ENCODE measurements around the gene LCA5.
"Not testable (repeated sequence)": the region's sequence is repeated elsewhere in the genome, so short reads cannot be mapped to it uniquely, and the experiment has no call there.

Gene LCA5

DNA sequence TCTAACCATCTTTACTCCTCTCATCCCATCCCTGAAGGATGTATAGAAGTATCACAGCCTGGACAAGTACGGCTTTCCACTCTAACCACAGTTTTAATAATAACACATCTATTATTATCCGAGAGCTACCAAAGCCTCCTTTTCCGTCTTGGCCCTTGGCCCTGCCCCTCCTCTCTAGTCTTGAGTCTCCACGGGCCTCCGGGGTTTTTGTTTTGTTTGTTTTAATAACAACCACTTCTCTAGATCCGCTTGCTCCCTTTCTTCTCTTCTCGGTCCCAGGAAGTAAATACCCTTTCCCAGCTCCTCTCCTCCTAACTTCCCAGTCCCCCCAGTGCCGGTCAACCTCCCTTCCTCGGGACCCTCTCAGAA is 661 bp downstream of the LCA5 start:
- no peak for DNase-seq

GRCh38 chr6:79529567-79529966 is 7.7 kb downstream of the LCA5 start:
- DNase-seq: not testable (repeated sequence)

GRCh38 chr6:79526897-79527296 is 10.3 kb downstream of the LCA5 start:
- DNase-seq: no peak

DNA sequence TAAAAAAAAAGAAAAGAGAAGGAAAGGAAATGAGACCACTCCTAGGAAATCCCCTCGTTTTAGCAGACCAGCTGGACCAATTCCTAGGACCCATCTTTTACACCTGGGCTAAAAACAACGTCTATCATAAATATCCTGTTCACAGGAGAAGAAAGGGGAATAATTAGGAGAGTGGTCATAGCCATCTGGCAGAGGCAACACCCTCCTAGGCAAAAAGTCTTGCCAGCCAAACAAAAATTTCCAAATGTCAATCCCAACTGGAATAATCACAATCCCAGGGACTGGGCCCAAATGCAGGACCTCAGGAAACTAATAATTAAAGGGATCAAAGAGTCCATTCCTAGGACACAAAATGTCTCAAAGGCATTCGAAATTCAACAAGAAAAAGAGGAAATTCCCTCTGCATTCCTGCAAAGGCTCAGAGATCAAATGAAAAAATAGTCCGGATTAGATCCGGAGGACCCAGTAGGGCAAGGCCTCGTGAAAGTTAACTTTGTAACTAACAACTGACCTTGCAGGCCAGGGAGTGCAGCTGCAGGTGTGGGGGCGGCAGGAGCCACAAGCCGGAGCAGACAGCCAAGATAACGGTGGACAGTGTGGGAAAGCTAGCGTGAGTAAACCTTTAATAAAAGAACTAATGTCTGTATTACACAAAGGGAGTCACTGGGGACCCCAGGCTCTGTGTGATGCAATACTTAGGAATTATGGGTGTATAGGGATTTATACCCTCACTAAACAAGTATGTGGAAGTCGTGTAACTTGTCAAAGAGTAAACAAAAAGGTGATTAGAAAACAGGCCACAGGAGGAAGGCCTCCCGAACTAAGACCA is 11.7 kb downstream of the LCA5 start:
- no peak for DNase-seq

GRCh38 chr6:79524065-79524464 is 13.2 kb downstream of the LCA5 start:
- DNase-seq: no peak

DNA sequence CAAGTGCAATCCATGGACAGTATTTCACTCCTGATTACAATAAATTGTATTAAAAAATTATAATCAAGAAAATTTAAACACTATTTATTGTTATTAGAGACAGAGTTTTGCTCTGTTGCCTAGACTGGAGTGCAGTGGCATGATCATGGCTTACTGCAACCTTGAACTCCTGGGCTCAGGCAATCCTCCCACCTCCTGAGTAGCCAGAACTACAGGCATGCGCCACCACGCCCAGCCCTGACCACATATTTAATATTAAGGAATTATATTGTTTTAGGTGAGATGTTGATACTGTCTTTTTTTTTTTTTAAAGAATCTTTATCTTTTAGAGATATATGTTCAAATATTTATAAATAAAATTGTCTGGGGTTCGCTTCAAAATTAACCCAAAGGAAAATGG is 14.6 kb downstream of the LCA5 start:
- no peak for DNase-seq

DNA sequence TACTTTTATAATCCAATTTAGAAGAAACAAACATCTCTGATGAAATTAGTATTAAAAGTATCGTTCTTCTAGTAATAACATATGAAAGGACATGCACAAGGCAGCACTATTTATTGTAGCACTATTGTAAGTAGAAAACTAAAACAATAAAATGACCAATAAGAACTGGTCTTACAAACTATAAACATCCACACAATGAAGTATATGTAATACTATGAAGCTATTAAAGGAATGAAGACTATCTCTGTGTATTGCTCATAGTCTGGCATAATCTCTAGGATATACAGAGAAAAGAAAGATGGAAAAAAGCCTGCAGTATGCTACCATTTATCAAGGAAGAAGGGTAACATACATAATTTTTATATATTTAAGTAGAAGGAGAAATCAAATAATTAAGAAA is 16.7 kb downstream of the LCA5 start:
- DNase-seq: no peak

DNA sequence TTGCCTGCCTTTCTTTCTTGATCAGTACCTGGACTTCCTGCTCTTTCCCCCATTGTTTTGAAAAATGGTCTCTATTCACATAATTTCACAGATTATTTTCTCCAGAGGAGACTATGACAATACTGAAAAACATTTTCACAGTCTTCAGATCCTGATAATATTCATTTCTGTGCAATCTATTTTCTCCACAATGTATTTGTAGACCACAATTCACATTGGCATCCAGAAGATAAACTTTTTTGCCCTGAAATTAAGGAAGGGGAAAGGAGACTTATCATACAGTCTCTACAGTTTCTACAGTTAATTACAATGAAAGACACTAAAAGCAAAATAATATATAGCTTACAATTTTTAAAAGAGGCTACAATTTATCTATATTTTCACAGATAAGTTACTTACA is 18.4 kb downstream of the LCA5 start:
- no peak for DNase-seq

DNA sequence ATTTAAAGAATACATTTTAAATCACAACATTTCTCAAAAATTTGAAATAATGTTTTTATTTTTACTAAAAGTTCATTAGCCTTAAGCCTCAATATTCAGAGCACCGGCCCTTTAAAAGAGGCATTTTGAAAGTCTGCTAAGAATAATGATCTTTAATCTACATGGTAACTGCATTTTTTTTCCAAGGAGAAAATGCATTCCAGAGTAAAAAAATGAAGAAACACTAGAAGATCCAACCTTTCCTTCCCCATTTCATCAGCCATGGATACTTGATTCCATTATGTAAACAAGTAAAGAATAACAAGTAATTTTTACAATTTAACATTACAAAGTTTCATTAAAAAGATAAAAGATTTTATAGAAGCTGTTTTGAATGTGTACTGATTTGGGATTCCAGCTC is 21.8 kb downstream of the LCA5 start:
- DNase-seq: no peak

- DNase-seq: no peak
Observed at GRCh38 chr6:79513111-79513510, 24.1 kb downstream of the LCA5 start.

DNA sequence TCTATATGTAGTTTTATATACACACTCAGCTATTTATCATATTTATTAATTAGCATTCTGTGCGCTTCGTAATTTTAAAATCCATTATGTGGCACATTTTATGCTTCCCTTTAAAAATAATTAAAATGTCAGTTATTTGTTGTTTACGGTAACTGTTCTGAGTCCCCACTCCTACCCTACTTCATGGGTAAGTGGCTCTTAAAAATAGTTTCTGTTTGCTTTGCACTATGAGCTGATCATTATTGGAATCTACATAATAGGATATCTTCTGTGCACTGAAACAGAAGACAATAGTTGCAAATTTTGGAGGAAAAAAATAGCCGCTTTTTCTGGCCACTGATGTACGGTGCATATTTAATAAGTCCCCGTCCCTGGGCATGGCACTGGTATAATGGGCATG is 25.2 kb downstream of the LCA5 start:
- DNase-seq: no peak

DNA sequence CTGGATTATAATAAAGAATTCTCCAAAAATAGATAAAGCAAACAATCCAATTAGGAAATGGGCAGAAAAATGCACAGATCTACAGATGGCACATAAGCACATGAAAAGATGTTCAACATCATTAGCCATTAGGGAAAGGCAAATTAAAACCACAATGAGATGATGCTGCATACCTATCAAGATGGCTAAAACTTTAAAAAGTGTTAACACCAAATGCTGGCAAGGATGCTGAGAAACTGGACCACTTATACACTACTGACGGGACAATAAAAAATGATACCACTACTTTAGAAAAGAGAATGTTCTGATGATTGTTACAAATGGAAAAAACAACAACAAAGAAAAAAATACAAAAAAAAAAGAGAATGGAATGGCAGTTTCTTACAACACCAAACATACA is 26.5 kb downstream of the LCA5 start:
- no peak for DNase-seq

DNA sequence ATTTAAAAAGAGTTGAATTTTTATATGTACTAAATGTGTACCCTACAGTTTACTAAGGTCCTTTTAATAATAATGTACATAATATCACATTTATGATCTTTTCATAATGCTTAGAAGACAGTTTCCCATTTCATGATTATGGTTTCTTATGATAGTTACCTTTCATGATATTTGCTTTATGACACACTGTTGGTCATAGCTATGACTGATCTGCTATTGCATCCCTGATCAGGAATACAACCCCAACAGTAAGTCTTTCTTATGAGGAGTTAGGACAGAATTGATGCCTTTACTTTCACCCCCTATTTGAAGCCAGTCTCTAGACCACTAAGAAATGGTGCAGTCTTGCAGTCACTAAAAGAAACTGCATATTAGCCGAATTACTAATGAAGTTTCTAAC is 31.0 kb downstream of the LCA5 start:
- no peak for DNase-seq

DNA sequence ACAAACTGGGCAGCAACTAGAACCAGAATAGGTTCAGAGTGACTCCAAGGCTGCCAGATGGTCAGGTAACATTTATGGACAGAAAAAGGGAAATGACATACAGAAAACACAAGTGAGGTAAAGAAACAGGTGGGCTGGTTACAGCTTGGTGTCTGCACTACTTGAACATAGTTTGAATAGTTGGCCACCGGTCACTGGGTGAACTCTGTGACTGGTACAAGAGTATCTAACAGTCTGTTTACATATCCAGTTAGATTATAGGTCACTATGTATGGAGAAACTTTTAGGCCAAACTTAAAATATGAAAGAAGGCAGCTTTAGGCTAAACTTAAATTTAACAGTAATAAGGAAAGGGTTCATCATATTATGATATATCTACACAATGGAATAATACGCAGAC is 32.9 kb downstream of the LCA5 start:
- no peak for DNase-seq

DNA sequence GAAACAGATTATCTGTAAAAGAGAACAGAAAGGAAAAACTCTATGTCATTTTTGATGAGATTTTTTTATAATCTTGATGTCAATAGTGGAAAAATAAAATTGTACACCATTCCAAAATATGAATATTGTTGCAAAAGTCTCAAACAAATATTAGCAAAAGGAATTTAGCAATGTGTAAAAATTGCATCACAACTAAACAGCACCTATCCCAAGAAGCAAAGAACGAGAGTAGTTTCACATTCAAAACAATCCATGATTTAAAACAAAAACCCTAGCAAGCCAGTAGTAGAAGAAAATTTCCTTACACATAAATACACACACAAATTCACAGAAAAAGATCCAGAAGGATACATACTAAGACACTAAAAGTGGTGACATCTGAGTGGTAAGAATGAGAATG is 38.4 kb downstream of the LCA5 start:
- no peak for DNase-seq

DNA sequence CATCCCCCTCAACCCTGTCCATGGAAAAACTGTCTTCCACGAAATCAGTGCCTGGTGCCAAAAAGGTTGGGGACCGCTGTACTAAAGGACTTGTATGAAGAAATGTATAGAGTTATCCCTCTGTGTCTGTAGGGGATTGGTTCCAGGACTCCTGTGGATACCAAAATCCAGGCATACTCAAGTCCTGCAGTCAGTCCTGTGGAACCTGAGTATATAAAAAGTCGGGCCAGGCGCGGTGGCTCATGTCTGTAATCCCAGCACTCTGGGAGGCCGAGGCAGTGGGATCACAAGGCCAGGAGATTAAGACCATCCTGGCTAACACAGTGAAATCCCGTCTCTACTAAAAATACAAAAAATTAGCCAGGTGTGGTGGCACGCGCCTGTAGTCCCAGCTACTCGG is 42.0 kb downstream of the LCA5 start:
- DNase-seq: no peak

DNA sequence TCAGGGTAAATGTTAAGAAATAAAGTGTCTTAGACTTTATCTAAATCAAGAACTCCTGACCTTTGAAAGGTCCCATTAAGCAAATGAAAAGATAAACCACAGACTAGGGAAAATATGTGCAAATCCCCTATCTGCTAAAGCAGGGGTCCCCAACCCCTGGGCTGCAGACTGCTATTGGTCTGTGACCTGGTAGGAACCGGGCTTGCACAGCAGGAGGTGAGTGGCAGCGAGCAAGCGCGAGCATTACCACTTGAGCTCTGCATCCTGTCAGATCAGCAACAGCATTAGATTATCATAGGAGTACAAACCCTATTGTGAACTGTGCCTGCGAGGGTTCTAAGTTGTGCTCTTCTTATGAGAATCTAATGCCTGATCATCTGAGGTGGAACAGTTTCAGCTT is 42.4 kb downstream of the LCA5 start:
- DNase-seq: no peak

DNA sequence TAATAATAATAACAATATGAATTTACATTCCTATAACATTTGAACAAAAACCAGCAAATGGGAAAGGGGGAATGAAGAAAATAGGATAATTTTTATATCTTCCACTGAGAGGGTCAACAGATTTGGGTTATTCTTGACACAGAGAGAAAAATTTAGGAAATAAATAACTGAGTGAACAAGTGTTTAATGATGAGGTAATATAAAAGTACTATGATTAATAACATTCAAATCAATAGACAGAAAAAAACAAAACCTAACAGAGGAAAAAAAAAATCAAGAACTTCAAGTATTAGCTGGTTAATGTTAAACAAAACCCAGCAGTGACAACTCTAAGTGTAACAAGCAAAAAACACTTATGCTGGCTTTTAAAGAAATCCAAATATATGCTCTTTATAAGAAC is 66.5 kb downstream of the LCA5 start:
- DNase-seq: no peak

DNA sequence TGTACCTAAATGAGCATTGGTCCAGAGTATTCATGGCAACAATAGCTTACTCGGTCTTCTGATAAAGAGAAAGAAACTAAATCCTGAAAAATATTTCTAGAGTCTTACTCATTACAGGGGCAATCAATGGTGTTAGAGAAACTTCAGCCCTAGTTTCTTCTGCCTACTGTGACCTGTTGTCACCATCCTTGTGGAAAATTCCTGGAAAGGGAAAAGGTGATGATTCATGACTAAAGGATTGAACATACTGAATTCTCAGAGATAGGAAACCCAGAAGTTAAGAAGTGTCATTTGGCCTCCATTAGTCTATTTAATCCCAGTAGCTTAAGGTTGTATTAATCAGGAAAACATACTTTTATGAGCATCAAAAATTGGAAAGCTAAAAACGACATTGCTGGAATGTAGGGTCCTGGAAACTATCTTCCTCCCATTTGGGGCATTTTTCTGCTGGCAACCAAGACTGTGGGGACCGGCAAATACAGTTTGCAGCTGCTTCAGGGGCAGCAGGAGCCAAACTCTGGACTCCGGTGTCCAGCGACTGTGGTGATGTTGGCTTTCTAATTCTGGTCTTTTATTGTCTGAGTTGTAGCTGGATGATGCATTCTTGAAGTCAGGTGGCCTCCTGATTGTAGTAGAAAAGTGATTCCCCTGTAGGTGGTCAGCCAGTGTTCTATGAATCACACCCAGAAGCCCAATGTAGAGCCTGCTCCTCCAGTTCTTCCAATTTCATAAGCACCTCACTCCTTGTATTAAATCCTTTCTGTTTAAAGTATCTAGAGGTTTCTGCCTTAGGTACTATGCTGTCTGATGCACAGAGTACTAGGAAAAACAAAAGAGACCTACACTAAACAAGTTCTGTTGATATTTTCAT is 67.6 kb downstream of the LCA5 start:
- DNase-seq: no peak

DNA sequence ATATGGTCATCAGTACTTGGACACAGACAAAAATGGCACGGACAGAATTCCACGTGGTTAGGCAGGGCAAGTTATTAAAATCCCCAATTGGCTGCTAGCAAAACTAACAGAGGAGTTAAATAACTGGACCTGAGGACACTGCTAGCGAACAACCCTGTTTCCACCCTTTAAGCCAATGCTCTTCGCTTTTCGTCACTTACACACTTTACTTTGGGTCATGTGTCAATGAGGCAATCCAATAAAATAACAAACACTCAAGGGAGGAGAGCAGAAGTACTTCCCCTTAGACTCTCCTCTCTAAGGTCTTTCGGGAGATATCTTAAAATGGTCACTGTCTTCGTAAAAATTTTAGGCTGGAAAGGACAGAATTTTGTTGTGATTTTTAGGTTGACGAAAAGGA is 68.6 kb downstream of the LCA5 start:
- no peak for DNase-seq

- DNase-seq: no peak
Observed at GRCh38 chr6:79468116-79468515, 69.1 kb downstream of the LCA5 start.

DNA sequence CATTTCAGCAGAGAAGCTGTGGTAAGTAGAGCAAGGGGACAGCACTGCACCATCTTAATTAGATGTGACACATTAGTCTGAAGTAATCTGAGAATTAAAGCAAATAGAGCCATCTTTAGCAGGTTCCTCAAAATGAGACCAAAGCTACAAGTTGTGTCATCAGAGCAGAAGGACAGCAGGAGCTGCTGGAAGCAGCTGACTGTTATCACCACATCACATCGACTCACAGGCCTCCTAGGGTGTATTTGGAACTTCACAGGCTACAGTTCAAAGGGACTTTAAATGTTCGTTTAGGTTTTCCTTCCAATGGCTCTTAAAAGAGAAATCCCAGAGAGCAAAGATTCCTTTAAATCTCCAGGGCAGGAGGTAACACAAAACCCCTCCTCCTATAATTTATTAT is 69.5 kb downstream of the LCA5 start:
- DNase-seq: no peak

DNA sequence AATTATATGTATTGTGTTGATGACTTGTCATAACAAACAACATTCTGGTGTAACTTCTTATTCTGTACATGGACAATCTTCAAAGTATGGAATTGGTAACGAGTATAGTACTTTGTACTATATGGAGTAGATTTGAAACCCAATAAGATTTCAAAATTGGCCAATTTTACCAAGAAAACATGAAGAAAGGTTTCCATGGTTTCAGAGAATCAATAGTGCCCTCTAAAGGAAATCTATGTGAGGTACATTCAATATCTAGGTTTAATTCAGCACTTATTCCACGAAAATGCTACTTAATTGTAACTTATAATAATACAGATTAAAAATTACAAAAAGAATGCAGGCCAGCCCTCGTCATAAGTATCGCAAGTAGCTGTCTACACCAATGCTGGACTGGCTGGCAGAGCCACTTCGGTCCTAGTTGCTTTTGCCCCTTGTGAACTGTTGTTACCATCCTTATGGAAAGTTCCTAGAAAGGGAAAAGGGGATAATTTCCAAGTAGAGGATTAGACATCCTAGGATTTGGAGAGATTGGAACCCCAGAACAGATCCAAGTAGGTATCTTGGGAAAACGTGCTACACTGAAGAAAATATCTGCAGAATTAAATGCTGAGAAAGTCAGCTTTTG is 70.9 kb downstream of the LCA5 start:
- no peak for DNase-seq

- DNase-seq: no peak
Observed at GRCh38 chr6:79465381-79465780, 71.8 kb downstream of the LCA5 start.

Data from CD4-positive, alpha-beta T cell treated with Interferon gamma for 1 hour (primary cell).